Gastrocnemius medialis (tissue), 4 donors: Measurements from ENCODE around the gene RUFY1.
"Not testable (repeated sequence)": the region's sequence is repeated elsewhere in the genome, so short reads cannot be mapped to it uniquely, and the experiment has no call there.

Experiments used
- CTCF ChIP-seq, 5 experiments: fragments of 450-650 bp in 3 of 5; fragments of 200-600 bp in 2 of 5; sonication (generic) in 2 of 5; IDR thresholded peaks in 4 of 5; conservative IDR thresholded peaks in 1 of 5; 1 replicate in 4 of 5; 2 replicates in 1 of 5; pipeline ENCODE4 v1.5.1; 2016 to 2019; ENCODE audit warnings: antibody characterized with exemption in 5 of 5, mild to moderate bottlenecking in 3 of 5, moderate library complexity in 3 of 5
- POLR2A ChIP-seq, 2 donors: fragments of 450-650 bp; IDR thresholded peaks; one replicate each; pipeline ENCODE4 v1.6.1; 2017; ENCODE audit warnings: antibody characterized with exemption in 2 of 2, mild to moderate bottlenecking in 2 of 2, moderate library complexity in 2 of 2

- TF ChIP-seq CTCF (IDR thresholded peaks at IDR 0.05 in 4 of 5, conservative IDR thresholded peaks at IDR 0.05 in 1 of 5), result peak in 1 of 5 experiments; percentile 7
- not testable (repeated sequence) for TF ChIP-seq POLR2A (IDR thresholded peaks at IDR 0.05)
These were observed 108.0 kb downstream of the RUFY1 start for GRCh38 chr5:179658179-179658856.
